NCI-H1930 (cell line): ENCODE measurements around the gene THAP7.
"Not testable (repeated sequence)": the region's sequence is repeated elsewhere in the genome, so short reads cannot be mapped to it uniquely, and the experiment has no call there.

Experiments used
- DNase-seq, 2 experiments: peaks; one replicate each; lab custom pipeline; 2025; lab: John Stamatoyannopoulos, UW

THAP7 gene, protein sequence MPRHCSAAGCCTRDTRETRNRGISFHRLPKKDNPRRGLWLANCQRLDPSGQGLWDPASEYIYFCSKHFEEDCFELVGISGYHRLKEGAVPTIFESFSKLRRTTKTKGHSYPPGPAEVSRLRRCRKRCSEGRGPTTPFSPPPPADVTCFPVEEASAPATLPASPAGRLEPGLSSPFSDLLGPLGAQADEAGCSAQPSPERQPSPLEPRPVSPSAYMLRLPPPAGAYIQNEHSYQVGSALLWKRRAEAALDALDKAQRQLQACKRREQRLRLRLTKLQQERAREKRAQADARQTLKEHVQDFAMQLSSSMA

DNA sequence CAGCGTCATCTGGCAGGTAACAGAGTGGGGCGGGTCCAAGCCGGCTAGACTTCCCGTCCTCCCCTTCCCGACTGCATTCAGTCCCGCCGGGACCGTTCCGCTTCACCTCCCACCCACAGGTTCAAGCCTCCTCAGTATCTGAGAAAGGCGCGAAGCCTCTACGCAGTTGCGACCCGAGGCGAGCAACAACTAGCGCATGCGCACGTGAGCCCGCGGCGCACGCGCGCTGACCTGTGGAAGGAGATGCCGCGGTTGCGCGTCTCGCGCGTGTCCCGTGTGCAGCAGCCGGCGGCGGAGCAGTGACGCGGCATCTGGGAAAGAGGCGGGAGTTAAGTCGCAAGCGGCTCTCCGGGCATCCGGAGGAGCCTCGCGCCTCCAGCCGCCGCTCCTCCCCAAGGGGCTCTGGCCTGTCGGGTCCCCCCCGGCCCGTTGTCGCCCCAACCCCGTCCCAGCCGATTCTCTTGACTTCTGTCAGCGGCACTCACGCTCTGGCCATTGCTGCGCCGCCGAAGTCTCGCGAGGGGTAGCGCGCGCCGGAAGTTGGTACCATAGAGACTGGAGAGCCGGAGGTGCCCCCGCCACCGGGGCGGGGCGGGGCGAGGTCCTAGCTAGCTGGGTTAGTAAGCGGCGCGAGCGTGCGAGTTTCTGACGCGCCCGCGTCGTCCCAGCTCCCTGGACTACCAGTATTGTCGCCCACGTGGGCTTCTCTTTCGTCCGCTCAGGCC, at the start of gene THAP7:
THAP7 (minus strand) TSS at position 518 of the 725 bp plus-strand sequence; CDS start at position 311, 207 bp downstream.
- DNase-seq: peak; percentile 87 to 96

DNA sequence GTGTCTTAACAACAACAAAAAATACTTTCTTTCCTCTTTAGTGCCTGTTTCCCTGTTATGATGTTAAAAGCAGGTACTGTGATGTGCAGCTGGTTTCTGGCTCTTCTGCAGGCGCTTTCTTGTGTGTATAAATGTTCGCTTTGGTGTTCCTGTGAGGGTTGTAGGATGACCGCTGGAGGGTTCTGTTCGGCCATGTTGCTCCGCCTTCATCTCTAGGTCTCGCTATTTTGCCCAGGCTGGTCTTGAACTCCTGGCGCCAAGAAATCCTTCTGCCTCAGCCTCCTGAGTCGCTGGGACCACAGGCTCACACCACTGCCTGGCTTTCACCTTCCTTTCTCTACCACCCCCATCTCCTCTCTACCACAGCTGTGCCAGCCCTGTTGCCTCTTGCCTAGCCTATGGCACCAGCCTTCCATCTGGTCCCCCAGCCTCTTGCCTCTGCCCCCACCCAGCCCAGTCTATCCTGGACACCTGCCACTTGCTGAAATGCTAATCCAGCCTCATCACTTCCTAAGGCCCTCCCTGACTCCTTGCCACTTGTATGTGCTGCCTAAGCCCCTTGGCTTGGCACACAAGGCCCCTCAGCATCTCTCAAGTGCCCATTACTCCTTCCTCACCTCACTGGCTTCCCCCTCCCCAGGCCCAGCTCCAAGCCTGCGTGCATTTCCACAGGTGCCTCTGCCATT, 49.4 kb upstream of the THAP7 start:
- no peak for DNase-seq

DNA sequence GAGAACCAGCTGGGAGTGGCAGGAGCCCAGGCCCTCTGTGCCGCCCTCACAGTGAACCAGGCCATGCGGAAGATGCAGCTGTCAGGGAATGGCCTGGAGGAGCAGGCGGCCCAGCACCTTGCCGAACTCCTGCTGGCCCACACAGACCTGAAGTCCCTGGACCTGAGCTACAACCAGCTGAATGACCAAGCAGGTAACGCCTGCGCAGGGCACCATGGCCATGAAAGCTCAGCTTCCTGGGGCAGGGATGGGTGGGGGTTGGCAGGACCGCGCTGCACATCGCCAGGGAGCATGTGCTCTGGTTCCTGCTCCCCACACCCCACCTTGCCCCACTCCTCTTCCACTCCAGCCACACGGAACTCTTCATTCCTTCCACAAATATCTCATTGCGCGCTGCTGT, 47.0 kb upstream of the THAP7 start:
- DNase-seq: not testable (repeated sequence)

DNA sequence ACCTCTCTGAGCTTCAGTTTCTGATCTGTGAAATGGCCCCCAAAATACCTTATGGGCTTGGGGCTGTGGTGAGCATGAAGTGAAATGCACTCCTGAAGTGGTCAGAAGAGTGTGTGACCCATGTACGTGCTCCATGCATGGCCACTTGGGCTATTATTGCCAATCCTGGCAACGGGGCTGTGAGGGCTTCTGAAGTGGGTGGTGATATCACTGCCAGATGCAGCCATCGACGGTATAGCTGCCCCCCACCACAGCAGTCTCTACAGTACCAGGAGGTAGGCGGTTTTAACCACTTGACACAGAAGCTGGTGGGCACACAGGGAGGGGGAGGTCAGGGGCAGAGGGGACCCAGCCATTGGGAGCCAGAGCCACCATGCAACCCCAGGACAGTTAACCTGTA, 46.5 kb upstream of the THAP7 start:
- DNase-seq: not testable (repeated sequence)

DNA sequence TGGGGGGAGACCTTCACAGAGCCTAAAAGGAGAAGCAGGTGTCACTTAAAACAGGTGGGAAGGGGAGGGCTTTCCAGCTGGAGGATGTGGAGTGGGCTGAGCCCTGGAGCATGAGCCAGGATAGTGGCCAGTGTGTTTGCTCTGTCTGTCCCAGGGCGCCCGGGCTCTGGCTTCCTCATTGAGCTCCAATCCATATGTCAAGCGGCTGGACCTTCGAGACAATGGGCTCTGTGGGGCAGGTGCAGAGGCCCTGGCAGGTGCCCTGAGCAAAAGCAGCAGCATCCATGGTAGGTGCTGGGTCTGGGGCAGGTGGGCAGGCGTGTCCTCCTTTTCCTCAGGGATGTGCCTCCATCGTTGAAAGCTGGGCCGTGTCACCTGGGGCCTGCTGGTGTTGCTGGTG, 45.8 kb upstream of the THAP7 start:
- no peak for DNase-seq

DNA sequence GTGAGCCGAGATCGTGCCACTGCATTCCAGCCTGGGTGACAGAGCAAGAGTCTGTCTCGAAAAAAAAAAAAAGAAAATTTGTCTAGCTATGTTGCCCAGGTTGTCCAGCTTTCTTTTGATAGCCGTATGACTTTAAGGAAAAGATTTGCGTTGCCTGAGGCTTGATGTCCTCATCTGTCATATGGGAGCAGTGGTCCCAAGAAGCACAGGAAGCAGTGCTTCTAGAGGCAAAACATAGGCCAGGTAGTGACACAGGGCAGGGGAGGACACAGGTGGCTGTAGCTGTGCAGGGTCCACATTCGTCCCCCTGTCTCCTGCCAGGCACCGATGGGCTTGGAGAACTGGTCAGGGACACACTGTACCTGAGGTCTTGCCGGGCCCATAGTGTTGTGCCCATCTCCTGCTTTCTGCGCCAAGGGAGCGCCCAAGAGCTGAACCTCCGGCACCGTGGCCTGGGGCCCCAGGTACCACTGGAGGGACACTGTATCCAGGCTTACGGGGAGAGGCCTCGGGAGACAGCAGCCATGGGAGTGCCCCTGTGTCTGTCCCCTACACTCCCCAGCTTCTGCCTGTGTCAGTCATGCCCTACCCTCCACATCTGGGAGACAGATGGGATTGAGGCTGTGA, 45.2 kb upstream of the THAP7 start:
- no peak for DNase-seq

DNA sequence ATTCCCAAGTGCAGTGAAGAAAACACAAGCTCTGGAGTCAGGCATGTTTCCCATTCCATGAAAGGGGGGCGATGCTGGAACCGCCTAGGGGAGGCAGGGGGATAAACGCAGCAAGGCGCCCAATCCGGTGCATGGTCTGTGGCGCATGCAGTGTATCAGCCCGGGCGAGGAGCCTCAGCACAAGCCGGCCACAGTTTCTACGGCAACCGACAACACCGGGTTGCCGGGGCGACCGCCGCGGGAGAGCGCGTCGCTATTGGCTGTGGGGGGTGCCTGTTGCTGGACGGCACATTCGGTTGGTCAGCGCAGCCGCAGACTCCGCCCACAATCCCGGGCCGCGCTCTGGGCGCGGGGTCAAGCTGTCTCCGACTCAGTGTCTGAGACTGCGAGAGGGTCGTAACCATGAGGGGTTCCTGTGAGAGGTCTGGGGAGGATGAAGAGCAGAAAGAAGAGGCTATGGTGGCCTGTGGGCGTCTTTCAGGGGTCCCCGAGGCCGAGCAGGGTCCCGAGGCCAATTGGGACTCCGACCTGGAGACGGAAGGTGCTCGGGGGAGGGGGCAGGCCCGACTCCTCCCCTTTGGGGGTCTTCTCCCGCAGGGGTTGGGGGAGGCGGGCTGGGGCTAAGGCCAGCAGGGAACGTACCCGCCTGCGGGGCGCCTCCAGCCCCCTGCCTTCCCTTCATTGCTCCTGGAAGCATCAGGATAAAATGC, 43.8 kb upstream of the THAP7 start, which contains the start of gene LRRC74B:
LRRC74B (plus strand) TSS at position 362 of the 710 bp plus-strand sequence; CDS start at position 403, 41 bp downstream.
- DNase-seq: peak; percentile 86 to 92

DNA sequence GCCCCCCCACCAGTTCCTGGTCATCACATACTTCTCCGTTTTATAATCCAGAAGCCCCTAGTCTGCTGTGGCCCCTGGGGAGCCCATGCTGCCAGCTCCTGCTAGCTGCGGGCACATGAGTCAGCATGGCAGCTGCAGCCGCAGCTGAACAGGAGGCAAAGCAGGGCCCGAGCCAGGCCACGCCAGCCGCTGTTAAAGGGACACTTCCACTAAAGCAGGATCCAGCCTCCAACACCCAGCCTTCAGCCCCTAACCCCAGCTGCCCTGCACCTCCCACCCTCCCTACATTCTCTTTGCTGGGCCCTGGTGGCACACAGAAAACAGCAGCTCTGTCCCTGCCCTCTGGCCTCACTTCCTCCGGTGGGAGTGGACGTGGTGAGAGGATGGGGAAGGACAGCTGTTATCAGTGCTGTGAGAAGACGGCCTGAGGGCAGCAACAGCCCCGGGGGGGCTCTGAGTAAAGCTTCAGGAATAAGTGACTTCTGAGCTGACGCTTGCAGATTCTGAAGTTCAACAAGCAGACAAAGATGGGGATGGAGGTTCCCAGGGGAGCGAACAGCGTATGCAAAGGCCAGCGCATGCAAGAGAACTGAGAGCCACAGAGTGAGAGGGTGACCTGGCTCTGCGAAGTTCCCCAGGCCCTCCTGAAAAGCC, 43.1 kb upstream of the THAP7 start:
- no peak for DNase-seq

DNA sequence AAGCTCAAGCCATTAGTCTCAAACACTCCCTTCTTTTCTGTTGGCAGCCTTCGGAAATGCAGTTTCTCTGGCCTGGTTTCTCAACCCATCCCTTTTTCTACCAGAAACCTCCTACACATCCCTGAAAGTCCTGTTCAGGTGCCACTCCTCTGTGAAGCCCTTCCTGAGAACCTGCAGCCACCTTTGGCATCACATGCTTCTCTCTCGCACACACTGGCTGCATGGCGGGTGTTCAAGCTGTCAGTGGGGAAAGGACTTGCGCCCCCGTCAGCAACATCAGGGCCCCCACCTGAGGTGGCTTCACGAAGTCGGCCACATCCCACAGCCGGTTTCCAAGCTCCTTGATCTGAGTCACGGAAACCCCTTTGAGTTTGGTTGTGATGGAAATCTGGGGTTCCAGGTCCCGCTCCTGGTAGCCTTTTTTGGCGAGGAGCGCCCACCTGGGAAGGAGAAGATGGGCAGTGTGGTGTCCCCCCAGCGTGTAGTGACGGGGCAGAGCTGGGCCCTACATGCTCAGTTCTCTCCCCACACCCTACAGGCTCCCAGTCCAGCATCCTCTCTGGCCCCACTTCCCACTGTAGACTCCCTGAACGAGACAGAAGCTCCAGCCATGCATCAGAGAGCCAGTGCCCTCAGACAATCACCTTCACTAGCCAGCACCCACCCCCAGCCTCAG, 42.1 kb upstream of the THAP7 start:
- DNase-seq: no peak

DNA sequence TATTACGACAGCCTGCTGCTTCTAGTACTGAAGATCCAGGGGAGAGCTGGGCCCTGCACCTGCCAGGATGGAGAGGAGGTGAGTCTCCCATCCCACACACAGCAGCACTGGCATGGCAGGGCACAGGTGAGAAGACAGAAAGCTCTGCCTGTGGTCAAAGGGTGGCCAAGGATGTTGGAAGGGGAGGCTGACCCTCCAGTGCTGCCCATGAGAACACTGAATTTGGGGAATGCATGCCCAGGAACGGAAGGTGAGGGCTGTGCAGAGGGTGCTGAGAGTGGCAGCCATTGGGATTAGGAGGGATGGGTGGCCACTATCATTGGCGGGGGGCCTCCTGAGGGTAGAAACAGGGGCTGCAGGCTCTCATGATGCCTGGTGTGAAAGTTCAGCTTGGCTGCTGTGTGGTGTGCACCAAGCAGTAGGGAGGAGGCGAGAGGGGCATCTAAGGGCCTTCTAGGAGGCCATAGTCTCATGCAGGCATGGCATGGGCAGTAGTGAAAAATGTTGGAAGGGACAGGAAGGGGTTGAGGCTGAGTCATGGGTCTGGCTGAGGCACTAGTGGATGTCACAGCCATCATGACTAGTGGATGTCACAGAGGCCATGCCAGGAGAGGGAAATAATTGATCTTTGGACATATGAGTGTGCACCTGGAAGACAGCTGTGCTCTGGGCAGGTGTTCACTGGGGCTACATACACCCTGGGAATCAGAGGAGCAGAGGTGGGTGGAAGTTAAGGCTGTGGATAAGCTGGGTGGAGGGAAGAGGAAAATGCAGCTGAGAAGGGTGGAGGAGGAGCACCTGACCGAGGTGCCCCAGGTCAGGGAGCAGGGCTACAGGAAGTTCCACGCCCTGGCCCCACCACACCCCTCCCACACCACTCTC, 41.3 kb upstream of the THAP7 start:
- DNase-seq: no peak

DNA sequence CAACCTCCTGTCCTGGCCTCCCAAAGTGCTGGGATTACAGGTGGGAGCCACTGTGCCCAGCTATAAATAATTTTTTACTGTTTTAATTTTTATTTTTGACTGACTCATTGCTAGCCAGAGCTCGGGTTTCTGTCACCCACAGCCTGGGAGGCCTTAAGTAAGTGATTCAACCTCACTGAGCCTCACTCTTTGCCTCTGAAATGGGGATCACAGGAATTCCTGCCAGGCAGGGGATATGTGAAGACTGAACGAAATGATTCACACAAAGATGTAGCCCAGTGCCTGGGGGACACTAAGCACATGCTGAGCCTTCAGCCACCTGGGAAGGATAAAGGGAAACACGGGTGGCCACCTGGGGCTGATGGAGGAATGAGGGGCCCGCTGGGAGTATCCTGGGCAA, 40.0 kb upstream of the THAP7 start:
- no peak for DNase-seq

DNA sequence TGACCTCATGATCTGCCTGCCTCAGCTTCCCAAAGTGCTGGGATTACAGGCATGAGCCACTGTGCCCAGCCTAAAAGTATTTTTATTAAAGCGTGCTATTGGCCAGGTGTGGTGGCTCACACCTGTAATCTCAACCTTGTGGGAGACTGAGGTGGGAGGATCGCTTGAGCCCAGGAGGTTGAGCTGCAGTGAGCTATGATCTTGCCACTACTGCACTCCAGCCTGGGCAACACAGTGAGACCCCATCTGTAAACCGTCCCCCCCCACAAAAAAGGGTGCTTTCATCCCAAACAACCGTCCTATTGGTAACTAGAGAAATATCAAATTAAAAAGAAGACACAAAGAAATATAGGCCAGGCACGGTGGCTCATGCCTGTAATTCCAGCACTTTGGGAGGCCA, 37.2 kb upstream of the THAP7 start:
- not testable (repeated sequence) for DNase-seq

DNA sequence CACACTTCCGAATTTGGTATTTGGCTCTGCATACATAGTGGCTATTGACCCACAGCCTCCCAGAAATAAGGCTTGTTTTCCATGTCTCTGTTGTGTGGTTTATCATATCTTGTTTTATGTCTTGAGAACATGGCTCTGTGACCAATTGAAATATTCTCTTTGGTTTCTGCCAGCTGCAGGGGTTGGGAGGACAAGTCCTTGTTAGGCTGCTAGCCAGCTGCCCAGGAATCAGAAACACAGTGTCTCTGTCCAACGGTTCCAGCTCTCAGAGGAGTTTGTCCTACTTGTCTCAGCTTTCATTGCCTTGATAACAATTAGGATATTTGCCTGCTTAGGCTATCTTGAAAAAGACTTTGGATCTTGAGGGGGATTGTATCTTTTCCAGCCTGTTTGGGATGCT, 36.5 kb upstream of the THAP7 start:
- no peak for DNase-seq

DNA sequence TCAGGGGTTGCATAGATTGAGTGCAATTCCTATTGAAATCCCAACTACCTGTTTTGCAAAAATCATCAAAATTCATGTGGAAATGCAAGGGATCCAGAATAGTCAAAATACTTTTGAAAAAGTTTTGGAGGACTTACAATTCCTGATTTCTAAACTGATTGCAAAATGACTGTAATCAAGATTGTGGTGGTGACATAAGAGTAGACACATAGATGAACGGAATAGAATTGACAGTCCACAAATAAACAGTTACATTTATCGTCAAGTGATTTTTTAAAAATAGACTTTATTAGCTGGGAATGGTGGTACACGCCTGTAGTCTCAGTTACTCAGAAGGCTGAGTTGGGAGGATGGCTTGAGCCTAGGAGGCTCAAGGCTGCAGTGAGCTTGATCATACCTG, 33.1 kb upstream of the THAP7 start:
- DNase-seq: no peak

DNA sequence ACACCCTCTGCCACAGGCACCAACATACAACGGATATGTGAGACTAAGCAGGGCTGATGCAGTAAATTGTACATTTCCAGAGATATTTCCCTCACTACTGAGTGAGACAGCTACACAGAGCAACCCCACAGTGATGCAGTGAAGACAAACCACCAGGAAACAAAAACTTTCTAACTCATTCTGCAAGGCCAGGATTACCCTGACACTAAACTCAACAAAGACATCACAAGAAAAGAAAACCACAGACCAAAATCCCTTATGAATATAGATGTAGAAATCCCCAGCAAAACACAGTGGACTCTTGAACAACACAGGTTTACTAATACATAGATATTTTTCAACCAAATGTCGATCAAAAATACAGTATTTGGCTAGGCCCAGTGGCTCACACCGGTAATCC, 32.0 kb upstream of the THAP7 start:
- DNase-seq: no peak

DNA sequence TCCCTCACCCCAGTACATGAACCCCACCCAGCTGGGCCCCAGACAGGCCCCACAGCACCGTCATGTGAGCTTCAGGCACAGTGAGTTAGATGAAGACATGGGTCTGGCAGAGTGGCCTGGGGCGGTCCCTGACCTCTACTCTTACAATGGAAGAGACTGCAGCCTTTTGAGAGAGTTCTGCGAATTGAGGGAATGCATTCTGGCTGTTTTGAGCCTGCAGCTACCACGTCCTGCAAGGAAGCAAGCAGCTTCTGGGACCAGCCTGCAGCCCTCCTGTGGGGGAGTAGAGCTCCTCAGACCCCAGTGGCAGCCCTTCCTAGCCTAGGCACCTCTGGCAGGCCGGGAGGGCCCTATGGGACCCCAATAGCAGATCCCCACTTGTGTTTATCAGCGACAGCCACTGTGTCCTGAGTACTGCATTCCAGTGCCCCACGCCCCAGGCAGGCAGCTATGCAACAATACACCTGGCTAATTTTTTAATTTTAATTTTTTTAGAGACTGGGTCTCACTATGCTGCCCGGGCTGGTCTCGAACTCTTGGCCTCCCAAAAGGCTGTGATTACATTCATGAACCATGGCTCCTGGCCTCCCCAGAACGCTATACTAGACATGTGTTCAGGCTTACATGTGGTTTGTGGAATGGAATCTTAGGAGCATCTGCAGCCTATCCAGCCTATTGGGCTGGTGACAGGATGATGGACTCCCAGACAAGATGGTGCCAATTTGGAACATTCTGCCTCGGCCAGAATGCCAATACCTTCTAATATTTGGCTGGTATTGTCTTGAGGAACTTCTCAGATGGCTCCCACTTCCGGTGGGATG, 31.2 kb upstream of the THAP7 start:
- DNase-seq: no peak

DNA sequence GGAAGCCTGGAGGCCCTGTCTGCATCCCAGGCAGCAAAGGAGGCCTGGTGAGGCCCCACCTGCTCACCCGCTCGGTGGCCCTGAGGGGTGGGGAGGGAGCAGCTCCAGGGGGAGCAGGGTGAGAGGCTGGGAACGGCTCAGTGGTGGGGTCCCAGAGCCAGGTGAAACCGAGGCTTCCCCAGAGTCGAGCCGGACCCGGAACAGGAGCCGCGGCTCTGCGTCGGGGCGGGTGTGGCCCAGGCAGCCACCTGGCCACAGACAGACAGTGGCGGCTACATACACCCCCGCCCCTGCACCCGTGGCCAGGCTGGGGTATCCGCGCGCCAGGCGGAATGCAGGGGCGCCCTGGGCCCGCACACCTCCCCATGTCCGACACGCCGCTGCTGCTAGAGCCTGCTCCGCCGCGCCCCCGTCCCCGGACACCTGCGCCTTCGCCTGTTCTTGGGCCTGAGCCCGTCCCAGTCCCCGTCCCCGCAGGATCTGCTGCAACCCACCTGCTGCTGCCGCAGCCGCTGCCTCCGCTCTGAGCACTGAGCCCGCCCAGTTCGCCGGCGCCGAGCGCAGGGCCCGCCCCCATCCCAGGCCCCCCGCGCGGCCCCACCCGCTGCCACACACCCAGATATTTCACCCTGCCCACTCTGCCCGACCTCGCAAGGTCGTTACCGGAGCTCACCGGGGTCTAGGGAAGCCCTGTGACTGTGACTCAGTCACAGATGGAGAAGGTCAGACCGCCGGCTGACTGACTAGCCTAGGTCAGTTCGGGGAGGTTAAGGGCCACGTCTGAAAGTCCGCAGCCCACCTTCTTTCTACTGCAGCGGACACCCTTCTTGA, 30.3 kb upstream of the THAP7 start, which contains the start of gene SLC7A4:
SLC7A4 (minus strand) TSS at position 525 of the 831 bp plus-strand sequence. CDS start 749 bp downstream, outside the sequence.
- no peak for DNase-seq
